Stimulated activated CD4-positive, alpha-beta T cell treated with anti-CD3 and anti-CD28 coated beads, Interleukin-1b, Interleukin-23, amount 100 ng/mL, for 48 hours (primary cell): Measurements from ENCODE around the gene PARVB.

ENCODE experiments used
- DNase-seq: peaks from one replicate; pipeline ENCODE4 v3.0.0-alpha.2; 2020

PARVB gene

DNA sequence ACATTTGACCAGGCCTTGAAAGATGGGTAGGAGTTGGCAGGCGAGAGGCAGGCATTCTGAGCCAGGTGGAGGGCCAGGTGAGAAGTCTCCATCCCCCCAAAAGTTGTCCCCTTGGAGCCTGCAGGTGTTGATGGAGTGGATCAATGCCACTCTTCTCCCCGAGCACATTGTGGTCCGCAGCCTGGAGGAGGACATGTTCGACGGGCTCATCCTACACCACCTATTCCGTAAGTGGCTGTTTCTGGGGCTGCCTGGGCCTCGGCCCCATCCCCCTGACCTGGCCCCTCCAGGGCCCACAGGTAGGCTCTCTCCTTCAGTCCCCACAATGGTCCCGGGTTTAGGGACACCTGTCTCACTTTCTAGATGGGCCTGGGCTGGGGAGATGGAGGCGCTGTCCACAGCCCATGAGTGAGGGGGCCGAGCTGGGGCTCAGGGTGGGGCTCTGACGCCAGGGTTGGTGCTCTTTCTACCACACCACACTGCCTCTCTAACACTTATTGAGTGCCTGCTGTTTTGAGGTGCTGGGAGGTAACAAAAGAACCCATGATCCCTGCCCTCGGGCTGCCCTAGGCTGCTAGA is 163.6 kb downstream of the PARVB start:
- DNase-seq = no peak

DNA sequence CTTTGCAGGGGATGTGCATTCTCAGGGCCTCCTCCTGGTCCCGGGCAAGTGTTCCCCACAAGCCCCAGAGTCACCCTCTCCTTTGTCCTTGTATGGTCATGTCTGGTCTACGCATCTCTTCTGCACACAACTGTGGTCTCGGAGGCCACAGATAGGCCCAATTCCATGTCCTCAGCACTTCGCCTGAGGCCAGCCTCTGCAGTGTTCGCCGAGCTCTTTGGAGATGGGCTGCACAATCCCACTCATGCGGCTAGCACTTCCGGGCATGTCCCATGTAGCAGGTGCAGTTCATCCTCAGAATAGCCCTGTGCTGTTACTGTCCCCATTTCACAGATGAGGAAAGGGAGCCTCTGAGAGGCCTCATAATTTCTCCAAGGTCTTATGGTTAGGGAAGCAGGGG is 164.2 kb downstream of the PARVB start:
- DNase-seq = no peak

DNA sequence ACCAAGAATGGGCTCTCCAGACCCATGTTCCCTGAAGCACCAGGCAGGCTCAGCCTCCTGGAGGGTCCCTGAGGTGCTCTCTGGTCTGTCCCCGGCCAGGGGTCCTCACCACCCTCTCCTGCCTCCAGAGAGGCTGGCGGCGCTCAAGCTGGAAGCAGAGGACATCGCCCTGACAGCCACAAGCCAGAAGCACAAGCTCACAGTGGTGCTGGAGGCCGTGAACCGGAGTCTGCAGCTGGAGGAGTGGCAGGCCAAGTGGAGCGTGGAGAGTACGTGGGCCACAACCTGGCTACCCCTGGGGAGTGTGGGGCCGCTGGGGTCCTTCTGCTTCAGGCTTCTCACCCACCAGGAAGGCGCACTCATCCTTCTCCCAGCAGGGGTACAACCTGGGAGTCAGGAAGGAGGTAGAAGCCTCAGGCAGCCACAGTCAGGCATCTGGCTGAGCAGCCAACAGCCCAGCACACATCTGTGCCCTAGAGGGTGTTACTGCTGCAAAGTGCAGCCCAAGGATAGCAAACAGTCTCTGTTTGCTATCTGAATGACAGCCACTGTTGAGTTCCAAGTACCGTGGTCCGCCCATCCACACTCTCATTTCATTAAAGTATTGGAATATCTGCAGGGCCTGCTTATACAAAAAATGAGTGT is 165.0 kb downstream of the PARVB start:
- DNase-seq = no peak

DNA sequence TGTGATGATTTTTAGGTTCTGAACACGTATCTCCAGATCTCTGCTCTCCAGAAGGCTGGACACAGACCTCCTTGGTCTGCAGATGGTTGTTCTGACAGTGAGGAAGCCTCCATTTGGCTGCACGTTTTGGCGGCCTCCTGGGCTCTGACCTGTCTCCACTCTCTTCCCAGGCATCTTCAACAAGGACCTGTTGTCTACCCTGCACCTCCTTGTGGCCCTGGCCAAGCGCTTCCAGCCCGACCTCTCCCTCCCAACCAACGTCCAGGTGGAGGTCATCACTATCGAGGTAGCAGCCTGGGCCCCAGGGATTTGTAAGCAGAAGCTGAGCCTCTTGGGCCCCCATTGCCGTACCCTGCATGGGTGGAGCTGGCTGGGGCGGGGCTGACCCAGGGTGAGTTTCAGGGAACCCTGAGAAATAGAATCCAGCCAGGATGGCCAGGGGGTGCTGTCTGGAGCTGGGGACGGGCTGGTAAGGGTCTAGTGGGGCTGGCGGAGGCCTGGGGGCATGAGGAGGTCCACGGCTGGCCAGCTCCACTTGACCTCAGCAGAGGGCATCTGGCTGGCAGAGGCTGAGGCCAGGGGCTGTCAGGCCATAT is 166.4 kb downstream of the PARVB start:
- no peak for DNase-seq

DNA sequence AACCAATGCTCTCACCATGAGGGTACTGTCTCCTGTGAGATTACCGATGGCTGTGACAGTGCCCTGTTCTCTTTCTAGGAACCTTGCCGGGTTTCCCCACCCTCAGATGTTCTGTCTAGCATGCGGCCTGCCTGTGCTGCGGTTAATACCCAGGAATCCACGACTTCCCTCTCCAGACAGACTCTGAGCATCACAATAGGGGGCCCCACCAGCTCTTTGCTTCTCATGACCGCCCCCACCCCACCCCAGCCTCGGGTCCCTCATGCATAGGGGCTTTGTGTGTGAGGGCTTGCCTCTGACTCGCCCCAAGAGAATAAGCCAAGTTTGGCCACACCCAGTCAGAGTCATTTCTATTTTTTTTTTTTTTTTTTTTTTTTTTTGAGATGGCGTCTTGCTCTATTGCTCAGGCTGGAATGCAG is 166.9 kb downstream of the PARVB start:
- DNase-seq = peak; percentile 57

DNA sequence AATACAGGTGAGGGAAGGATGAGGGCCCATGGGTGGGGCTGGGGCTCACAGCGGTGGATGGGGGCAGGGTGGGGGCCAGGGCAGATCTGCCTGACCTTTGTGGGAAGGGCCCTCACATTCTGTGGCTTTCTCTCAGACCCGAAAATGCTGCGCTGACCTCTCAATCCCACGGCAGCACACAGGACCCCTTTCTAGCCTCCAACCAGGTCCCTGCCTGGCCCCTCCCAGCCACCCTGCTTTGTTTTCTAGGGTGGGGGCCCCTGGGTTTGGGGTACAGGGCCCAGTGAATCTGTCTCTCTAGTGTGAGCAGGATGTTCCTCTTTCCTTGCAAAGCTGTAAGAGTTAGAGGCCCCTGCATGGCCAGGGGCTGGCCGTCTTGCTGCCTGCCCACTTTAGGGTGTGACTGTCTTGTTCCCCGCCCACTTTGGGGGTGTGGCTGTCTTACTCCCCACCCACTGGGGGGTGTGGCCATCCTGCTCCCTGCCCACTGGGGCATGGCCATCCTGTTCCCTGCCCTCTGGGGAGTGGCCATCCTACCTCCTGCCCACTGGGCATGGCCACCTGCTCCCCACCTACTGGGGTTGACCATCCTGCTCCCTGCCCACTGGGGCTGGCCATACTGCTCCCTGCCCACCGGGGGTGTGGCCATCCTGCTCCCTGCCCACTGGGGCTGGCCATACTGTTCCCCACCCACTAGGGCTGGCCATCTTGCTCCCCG is 168.2 kb downstream of the PARVB start:
- DNase-seq = peak; percentile 56

DNA sequence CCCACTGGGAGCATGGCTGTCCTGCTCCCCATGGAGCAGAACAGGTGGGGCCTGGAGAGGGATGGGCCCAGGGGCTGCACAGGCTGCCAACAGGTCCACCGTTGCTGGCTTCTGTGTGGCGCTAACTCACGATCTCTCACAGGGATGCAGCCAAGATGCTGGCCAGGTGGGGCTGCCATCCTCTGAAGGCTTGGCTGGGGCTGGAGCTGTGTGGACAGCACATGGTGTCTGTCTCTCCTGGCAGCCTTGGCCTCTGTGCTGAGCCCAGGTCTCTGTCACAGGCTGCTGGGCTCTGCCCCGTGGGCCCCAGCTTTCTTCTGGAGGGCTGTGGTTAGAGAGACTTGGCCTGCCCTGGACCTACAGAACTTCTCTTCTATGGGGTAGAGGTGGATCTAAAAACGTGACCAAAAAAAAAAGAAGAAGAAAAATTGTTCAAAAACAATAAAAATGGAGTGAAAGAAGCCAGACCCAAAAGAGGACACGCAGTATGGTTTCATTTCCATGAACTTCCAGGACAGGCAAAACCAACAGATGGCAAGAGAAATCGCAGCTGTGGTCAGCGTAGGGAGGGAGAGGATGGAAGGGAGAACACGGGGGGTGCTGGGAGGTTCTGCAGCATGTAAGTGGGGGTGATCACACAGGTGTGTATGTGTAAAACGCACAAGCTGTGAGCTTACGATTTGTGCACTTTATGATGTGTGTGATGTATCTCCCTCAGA is 168.9 kb downstream of the PARVB start:
- no peak for DNase-seq

DNA sequence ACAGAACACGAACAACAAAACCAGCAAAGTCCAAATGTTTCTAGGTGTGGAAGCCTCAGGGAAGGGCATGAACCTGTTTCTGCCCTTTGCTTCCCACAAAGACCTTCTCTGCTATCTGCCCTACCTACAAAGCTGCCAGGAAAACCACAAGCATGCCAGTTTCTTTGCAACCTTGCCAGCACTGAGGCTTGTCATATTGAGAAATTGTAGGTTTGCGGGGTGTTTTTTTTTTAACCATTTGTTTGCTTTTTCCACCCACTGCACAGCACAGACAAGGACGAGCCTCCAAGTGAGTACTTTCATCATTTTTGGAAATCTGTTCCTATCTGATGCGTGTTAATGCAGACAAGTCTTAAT is 169.4 kb downstream of the PARVB start:
- no peak for DNase-seq

DNA sequence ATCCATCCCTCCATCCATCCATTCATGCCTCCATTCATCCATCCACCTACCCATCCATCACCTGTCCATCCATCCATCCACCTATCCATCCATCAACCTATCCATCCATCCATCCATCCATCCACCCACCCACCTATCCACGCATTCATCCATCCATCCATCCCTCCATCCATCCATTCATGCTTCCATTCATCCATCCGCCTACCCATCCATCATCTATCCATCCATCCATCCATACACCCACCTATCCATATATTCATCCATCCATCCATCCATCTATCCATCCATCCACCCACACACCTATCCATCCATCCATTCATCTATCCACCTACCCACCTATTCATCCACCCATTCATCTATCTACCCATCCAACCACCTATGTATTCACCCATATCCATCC is 170.5 kb downstream of the PARVB start:
- no peak for DNase-seq

DNA sequence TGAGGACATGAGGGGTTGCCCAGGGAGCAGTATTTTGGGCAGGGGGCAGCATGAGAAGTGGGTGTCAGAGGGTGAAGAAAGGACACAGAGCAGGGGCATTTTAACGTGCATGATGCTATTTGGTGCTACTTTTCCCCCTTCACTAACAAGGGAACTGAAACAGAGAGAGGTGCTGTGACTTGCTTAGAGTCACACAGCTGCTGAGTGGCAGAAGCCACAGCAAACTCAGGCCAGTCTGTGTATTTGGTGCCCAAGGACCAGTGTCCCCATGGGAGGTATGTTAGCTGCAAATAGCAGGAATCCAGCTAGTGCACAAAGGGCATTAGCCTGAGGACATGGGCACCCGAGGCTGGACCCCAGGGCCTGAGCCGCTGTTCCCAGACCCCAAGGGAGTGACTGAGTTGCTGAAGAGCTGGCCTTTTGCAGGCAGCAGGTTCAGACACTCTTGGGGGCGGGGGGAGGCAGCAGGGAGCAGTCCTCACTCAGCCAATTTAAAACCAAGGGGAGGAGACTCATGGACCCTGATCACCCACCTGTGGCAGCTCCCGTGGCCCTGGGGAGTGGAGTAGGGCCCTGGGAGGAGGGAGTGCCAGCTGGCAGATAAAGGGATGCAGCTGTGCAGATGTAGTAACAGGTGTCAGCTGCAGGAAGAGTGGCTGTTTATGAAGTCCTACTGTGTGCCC is 171.2 kb downstream of the PARVB start:
- DNase-seq = no peak

DNA sequence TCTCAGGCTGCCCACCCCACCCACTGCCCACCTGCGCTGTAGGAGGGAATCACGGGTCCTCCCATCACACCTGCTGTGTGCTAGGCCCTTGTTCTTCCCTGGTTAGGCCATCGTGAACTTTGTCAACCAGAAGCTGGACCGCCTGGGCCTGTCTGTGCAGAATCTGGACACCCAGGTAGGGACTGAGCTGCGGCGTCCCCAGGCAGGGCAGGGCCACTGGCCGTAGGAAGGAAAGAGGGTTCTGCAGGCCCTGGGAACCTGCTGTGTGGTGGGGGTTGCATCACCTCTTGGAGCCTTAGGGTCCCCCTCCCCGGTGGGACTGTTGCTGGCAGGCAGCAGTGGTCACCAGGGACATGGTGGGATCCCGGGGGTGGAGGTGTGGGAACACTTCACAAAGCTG is 172.1 kb downstream of the PARVB start:
- DNase-seq = no peak

DNA sequence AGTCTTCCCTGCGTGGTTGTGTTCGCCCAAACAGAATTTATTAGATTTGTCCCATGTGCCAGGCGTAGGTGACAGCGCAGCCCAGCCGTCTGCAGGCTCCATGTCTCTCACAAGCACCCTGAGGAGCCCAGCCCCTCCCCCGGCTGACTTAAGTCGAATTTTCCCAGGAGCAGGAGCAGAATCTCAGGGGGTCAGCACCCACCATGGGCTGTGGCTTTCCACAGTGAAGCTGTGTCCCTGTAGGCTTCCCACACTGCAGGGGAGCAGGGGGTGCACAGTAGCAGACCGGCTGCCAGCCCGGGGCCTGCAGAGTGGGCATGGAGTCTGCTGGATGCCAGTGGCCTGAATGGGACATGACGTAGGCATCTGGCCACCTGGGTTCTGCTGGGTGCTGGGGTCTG is 172.6 kb downstream of the PARVB start:
- no peak for DNase-seq

DNA sequence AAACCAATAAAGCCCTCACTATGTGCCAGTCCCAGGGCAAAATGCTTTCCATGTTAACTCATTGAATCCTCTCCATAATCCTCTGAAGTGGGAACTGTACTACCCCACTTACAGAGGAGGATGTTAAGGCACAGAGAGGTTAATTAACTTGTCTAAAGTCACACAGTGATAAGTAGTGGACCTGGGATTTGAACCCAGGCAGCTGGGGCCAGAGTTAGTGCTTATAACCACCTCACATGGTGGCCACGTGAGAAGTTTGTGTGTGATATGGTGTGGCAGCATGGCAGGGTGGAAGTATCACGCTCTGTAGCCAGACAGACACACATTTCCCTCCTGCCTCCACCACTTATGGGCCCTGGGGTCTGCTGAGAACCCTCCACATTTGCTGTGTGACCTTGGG is 173.2 kb downstream of the PARVB start:
- no peak for DNase-seq

DNA sequence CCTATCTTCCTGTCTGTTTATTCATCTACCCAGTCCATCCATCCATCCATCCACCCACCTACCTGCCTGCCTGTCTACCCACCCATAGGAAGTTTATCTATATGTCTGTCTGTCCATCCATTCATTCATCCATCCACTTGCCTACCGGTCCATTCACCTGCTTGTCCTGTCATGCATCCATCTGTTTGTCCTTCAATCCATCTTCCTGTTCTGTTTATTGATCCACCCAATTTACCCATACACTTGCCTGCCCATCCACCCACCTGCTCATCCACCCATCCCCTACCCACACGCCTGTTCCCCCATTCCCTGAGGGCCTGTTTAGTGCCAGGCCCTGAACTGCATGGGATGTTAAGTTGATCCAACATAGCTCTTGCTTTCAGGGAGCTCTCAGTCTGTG is 175.1 kb downstream of the PARVB start:
- no peak for DNase-seq

DNA sequence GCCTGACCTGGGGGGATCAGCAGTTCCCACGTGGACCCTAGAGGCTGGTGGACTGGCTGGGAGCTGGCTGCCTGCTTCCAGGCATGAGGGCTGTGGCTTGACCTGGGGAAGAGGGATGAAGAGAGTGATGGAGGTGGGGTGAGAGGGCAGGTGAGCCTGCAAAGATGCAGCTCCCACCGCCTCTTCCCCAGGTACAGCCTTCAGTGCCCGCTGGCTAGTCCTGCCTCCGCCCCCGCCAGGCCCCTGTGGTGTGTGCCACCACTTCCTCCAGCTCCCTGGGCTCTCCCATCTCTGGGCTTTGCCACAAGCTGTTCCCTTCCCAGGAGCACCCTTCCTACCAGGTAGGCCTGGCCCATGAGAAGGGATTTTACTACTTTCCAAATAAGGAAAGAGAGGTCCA is 175.8 kb downstream of the PARVB start:
- no peak for DNase-seq

DNA sequence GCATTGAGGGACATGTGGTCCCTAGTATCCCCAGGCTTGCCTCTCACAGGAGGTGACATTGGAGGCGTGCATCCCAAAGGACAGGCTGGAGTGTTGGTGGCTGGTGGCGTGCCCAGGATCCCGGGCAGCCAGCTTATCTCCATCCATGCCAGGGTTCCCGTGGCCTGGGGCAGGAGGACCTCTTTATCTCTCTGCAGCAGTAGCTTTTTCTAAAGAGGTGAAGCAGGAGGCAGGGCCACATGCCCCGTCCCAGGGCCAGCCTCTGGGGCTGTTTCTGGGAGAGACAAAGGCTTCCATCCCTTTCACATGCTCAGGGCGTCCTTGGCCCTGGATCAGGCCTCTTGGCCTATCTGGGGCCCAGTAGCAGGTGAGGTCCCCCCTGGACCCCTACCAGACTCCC is 176.3 kb downstream of the PARVB start:
- DNase-seq = no peak

DNA sequence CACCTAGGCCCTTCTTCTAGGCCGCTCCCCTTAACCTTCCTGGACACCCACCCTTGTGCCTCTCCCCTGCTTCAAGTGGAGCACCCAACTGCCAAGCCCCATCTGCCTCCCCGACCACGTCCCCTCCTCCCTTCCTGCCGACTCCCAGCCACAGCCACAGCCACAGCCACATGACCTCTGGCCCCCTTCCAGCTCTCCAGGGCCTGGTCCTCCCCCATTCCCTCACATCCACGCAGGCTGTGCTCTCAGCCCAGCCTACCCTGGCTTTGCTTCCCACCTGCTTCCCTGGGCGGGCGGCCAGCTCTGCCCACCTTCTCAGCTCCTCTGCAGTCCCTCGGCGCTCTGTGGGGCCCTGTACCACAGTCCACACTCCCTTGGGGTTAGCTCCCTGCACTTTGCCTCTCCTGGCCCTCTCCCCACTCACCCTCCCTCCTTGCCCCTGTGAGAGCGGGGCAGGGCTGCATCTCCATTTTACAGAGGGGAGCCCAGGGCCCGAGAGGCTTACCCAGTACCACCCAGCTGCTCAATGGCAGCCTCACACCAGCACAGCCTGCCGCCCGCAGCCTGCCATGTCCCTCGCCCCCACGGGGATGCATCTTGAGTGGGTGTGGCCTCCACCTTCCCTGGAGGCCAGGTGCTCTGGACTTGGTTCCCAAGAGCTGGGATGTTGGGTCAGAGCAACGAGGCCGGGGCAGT is 176.9 kb downstream of the PARVB start:
- DNase-seq = no peak

DNA sequence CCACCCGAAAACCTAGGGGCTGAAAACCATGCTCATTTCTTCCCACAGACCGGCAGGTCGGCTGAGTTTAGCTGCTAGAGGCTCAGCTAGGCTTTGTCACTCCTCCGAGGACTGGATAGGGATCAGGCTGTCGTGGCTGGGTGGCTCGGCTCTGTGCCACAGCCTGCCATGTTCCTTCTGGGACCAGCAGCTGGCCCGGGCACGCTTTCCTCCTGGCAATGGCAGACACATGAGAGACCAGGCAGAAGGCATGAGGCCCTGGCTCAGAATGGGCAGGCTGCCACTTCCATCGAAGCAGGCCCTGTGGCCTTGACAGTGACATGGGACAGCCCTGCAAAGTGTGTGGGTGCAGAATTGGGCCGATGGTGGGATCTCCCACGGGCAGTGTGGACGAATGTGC is 177.6 kb downstream of the PARVB start:
- DNase-seq = no peak

DNA sequence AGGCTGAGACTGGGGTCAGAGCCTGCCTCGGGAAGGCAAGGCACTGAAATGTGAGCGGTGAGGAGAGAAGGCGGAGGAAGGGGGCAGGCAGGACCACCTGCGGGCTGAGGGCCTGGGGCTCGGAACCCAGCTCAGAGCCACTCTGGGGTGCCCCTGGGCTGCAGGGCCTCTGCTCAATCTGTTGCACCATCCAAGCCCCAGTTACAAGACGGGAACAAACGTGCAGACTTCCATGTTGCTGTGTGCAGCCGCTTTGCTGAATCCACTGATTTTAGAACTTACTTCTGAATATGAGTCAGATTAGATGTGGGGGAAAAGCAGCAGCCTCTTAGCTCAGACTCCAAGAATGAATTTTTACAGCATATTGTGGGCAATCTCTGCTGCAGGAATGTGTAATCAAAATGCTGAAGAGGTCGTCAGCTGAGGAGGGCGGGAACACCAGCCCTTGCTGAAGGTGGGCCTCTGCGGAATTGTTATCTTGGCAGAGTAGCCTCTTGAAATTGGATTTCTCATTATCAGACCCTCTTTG is 178.2 kb downstream of the PARVB start:
- no peak for DNase-seq

DNA sequence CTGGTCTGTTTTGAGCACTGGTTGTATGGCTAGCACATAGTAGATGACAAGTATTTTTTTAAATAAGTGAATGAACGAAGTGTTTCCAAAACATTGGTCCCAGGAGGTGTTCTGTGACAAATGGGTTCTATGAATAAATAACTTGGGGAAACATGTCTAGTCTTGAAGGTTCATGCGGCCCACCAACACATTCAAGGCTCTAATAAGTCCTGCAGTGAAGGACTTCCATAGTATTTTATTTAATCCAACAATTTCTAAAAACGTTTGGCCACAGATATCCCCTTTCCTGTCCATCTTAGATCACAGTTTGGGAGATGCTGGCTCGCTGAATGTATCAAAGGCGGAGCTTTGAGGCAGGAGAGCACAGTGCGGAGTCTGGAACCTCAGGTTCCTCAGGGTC is 179.1 kb downstream of the PARVB start:
- no peak for DNase-seq

DNA sequence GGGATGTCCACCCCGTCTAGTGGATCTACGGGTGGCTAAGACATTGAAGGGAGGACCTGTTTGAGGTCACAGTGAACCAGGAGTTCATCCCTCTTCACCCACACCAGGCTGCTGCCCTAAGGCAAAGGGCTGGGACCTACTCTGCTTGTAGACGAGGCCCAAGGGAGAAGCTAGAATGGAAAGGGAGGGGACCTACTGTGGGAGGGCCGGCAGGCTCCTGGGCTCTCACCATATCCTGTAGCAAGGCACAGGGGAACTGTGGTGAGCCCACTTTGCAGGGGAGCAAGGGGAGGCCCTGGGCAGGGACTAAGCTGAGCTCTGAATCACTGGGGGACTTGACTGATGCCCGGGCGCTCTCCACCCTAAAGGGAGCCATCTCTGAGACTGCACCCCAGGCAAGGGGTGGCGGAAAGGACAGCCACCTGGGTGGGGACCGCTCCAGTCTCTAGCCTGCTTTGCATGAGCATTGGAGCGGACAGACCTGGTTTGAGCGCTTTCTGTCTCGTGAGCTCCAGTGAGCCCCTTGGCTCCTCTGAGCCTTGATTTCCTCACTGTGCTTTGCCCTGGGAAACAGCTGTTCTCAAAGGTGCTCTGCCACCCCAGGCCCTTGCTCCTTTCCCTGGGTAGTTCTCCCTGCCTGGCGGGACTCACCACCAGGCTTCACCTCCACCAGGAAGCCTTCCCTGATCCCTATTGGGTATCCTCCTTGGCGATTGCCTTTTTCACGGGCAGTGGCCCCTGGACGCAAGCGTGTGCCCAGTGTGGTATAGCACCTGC is 180.8 kb downstream of the PARVB start:
- DNase-seq = no peak
